ENCODE measurements around the gene NPTX1. TPM values are rescaled to one million over a fixed set of nuclear protein-coding genes. Genes with fewer than 3 reads are reported as not detected.

The NPTX1 gene
- total and polyA plus RNA-seq, 2 of the 13 experiments (the other 11 are each of a cell fraction or from before 2014, with no cell fraction given): 0.01 TPM; not detected in 1

- TF ChIP-seq ZNF605 (CRISPR knock-in tag; IDR thresholded peaks at IDR 0.05) (peak; percentile 45; the same call in 1 of the 2 replicates), ZNF713 (CRISPR knock-in tag; IDR thresholded peaks at IDR 0.05) (0 out of 2 replicates have a peak, but pooled peaks have one; percentile 35), ARID5B (CRISPR knock-in tag; IDR thresholded peaks at IDR 0.05) (peak; percentile 29; the same call in 1 of the 2 replicates), ATF7-NPFF (CRISPR knock-in tag; IDR thresholded peaks at IDR 0.05; ENCODE audit: low read depth) (no peak), NFKBIZ (CRISPR knock-in tag; IDR thresholded peaks at IDR 0.05) (0 out of 2 replicates have a peak, but pooled peaks have one; percentile 38), ZNF331 (CRISPR knock-in tag; IDR thresholded peaks at IDR 0.05) (peak; percentile 38; the same call in 1 of the 2 replicates), ATF2 (CRISPR knock-in tag; IDR thresholded peaks at IDR 0.05) (peak; percentile 57; the same call in 1 of the 2 replicates), CCDC6 (CRISPR knock-in tag; IDR thresholded peaks at IDR 0.05) (peak; percentile 56; the same call in 1 of the 2 replicates), ZNF501 (CRISPR knock-in tag; IDR thresholded peaks at IDR 0.05) (peak; percentile 81), ZNF567 (CRISPR knock-in tag; IDR thresholded peaks at IDR 0.05; ENCODE audit: borderline replicate concordance) (peak; percentile 77; the same call in 1 of the 2 replicates), NONO (IDR thresholded peaks at IDR 0.05) (no peak), NONO (CRISPR knock-in tag; conservative IDR thresholded peaks at IDR 0.05) (peak; percentile 73), ZNF558 (CRISPR knock-in tag; IDR thresholded peaks at IDR 0.05; ENCODE audit: borderline replicate concordance) (no peak), MED1 (CRISPR knock-in tag; IDR thresholded peaks at IDR 0.05) (0 out of 2 replicates have a peak, but pooled peaks have one; percentile 28)
- TF ChIP-seq, protein P1, sequence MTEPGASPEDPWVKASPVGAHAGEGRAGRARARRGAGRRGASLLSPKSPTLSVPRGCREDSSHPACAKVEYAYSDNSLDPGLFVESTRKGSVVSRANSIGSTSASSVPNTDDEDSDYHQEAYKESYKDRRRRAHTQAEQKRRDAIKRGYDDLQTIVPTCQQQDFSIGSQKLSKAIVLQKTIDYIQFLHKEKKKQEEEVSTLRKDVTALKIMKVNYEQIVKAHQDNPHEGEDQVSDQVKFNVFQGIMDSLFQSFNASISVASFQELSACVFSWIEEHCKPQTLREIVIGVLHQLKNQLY (CRISPR knock-in tag; IDR thresholded peaks at IDR 0.05): 0 out of 2 replicates have a peak, but pooled peaks have one; percentile 19
- TF ChIP-seq, protein P2, sequence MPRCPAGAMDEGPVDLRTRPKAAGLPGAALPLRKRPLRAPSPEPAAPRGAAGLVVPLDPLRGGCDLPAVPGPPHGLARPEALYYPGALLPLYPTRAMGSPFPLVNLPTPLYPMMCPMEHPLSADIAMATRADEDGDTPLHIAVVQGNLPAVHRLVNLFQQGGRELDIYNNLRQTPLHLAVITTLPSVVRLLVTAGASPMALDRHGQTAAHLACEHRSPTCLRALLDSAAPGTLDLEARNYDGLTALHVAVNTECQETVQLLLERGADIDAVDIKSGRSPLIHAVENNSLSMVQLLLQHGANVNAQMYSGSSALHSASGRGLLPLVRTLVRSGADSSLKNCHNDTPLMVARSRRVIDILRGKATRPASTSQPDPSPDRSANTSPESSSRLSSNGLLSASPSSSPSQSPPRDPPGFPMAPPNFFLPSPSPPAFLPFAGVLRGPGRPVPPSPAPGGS (CRISPR knock-in tag; IDR thresholded peaks at IDR 0.05): peak; percentile 63; the same call in 1 of the 2 replicates
- TF ChIP-seq, protein P3, sequence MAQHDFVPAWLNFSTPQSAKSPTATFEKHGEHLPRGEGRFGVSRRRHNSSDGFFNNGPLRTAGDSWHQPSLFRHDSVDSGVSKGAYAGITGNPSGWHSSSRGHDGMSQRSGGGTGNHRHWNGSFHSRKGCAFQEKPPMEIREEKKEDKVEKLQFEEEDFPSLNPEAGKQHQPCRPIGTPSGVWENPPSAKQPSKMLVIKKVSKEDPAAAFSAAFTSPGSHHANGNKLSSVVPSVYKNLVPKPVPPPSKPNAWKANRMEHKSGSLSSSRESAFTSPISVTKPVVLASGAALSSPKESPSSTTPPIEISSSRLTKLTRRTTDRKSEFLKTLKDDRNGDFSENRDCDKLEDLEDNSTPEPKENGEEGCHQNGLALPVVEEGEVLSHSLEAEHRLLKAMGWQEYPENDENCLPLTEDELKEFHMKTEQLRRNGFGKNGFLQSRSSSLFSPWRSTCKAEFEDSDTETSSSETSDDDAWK (CRISPR knock-in tag; IDR thresholded peaks at IDR 0.05): no peak
Observed at GRCh38 chr17:80426671-80427326, 49.6 kb downstream of the NPTX1 start (continued).
